Activated T-cell treated with anti-CD3 and anti-CD28 coated beads, Interleukin-2, amount 50 U/mL, for 1 hour (primary cell): ENCODE data around the gene ELP1.
"Not testable (repeated sequence)": the region's sequence is repeated elsewhere in the genome, so short reads cannot be mapped to it uniquely, and the experiment has no call there.

ENCODE experiments used
- DNase-seq: peaks from one replicate; pipeline ENCODE4 v3.0.0-alpha.2; 2020

Gene ELP1

DNA sequence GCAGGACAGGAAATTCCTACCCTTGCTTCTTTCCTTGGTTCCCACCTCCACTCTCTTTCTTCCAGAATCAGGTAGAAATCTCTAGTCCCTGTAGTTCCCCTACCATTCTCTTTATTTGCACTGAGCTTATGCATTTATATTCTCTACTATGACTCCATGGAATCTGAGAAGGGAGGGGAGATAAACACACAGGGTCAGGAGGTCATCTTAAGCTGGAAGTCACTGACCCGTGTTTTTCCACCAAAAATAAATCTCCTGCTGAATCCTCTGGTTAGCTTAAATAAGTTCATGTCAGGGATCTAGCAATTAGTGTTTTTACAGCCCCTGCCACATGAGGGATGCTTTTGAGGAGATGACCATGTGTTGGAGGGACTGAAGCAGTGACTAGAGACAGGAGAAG lies 81.8 kb downstream of the ELP1 start:
- DNase-seq: no peak

DNA sequence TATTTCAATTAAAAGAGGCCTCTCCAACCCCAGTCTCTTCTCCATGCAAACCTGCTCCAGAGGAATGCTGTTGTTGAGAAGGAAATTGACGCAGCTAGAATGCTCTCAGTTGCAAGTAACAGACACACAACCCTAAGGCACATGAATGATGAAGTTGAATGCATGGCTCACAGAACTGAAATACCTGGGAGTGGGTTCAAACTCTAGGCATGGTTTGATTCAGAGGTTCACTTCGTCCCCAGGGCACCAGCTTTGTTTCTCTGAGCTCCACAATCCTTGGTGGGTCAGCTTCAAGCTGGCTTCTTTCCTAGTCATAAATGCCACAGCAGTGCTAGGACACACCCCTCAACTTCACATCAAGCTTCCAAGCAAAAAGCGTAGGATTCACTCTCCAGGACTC lies 82.8 kb downstream of the ELP1 start:
- no peak for DNase-seq

GRCh38 chr9:108850293-108850897 lies 83.5 kb downstream of the ELP1 start:
- DNase-seq: no peak

- not testable (repeated sequence) for DNase-seq
Observed at GRCh38 chr9:108848296-108848695, 85.6 kb downstream of the ELP1 start.

DNA sequence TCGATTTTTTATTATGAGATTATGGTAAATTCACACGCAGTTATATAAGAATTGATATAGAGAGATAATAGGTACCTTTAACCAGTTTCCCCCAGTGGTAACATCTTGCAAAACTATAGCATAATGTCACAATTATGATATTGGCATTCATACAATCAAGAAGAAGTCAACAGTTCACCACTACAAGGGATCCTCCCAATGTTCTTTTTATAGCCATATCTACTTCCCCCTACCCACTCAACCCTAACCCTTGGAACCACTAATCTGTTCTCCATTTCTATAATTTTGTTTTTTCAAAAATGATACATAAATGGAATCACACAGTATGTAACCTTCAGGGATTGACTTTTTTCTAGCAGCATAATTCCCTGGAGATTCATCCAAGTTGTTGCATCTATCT lies 88.0 kb downstream of the ELP1 start:
- no peak for DNase-seq

- no peak for DNase-seq
Observed at GRCh38 chr9:108845507-108845906, 88.4 kb downstream of the ELP1 start.

DNA sequence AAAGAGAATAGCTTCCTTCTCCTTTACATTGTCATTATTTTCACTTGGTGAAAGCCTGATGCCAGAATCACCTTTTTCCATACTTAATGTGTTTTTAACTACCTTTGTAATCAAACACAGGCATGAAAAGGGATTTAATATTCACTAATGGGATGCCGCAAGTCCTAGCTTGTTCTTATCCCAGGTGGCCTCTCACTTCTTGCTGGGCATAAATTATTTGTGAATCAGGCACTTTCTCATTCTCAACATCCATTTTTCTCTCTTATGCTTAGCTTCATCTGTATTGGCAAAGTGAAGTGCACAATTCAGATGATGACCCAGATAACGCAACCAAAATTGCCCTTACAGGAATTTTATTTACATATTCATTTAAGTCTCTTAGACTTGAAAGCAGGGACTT lies 89.1 kb downstream of the ELP1 start:
- DNase-seq: no peak

DNA sequence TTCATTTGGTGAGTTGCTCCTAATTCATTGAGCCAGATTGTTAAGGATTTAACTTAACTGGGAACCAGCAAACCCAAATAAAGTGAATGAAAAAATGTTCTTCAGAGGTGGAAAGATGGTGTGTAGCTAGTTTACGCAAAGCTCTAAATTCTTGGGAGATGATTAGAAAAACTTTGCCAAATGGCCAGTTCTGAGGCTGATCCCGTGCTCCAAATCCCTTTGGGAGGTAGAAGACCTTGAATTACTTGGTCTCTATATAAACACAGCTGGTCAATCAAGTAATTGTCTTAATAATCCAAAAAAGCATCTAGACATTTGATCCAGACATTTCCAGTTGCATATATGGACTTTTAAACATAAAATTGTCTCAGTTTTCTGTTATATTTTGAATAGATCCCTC lies 89.5 kb downstream of the ELP1 start:
- DNase-seq: no peak

DNA sequence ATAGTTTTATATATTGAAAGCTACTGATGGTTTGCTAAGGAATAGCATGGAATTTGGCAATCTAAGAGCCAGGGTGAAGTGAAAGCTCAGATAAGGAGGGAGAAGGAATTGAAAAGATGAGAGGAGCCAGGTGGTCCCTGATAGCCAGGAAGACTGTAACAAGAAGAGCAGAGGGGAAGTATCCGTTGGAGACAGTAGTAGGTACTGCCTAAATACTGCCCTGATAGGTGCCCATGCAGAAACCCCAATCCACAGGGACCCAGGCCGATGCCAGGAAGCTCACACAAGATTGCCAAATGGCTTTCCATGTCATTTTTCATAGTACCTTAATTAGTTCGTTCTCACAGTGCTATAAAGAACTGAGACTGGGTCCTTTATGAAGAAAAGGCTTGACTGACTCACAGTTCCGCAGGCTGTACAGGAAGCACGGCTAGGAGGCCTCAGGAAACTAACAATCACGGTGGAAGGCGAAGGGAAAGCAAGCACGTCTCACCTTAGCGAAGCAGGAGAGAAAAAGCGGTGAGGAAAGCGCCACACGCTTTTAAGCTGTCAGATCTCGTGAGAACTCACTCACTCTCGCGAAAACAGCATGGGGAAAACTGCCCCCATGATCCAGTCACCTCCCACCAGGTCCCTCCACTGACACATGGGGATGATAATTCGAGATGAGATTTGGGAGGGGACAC lies 91.2 kb downstream of the ELP1 start:
- DNase-seq: no peak

DNA sequence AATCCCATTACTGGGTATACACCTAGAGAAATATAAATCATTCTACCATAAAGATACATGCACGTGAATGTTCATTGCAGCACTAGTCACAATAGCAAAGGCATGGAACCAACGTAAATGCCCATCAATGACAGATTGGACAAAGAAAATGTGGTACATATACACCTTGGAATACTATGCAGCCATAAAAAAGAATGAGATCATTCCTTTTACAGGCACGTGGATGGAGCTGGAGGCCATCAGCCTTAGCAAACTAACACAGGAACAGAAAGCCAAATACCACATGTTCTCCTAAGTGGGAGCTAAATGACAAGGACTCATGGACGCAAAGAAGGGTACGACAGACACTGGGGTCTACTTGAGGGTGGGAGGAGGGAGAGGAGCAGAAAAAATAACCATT lies 94.4 kb downstream of the ELP1 start:
- DNase-seq: not testable (repeated sequence)

- no peak for DNase-seq
Observed at GRCh38 chr9:108838017-108838416, 95.9 kb downstream of the ELP1 start.

GRCh38 chr9:108837530-108837929 lies 96.4 kb downstream of the ELP1 start:
- DNase-seq: no peak

- no peak for DNase-seq
Observed at GRCh38 chr9:108836781-108837180, 97.1 kb downstream of the ELP1 start.

- no peak for DNase-seq
Observed at GRCh38 chr9:108836319-108836718, 97.6 kb downstream of the ELP1 start.

GRCh38 chr9:108835831-108836230 lies 98.1 kb downstream of the ELP1 start:
- DNase-seq: no peak

- DNase-seq: no peak
Observed at GRCh38 chr9:108834959-108835665, 98.8 kb downstream of the ELP1 start.

DNA sequence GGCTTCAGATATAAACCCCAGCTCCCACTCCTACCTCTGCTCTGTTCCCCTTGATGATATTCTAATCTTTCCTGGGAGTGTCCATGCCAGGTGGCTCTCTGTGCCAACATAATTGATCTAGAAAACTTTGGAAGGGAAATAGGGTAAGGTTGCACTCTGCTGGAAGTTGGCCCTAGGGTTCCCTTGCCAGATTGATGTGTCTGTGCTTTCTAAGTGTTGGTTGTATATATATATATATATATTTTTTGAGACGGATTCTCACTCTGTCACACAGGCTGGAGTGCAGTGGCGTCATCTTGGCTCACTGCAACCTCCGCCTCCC lies 101.8 kb downstream of the ELP1 start:
- no peak for DNase-seq

DNA sequence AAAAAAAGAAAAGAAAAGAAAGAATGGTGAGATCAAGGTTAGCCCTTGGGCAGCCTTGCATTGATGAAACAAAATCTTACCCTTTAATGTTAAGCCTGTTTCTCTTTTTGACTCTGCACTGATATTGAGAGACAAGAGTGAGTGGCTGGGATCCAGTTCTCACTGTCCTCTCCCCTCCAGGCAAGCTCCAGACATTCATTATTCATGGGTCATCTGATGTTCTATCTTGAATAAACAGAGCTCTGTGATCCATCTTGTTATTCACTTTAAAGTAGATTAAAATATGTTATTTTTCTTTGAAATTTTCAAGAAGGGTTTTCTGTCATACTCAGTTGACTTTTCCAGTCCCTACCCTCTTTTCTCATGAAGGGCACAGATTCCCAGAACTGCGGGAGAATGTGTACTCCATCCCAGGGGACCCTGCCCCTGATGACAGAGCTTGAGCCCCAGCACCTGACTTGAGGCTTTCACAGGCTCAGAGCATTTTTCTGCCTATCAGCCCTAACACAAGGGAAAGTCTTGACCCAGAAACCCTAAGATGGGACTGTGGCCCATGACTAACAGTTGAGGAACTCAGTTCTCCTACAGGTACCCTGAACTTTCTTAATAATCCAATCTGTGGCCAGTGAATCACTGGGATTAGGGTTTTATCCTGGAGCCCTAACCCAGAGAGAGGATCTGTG lies 102.3 kb downstream of the ELP1 start:
- no peak for DNase-seq

DNA sequence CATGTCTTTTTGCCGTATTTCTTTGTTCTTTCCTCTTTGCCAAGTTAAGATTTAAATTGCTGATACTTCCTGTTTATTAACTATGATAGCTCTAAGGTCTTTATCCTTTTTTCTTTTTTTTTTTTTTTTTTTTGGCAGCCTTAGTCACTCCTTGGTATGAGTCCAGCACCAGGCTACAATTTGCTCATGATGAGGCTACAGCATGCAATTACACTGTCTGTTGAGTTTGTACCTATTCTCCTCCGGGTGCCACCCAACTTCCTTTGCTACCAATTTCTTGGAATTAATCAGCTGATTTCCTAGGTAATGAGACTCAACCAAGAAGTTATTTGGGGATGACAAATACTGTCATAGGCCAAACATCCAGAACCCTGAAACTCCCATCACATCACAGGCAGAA lies 103.7 kb downstream of the ELP1 start:
- DNase-seq: no peak

- DNase-seq: no peak
Observed at GRCh38 chr9:108823829-108824228, 110.1 kb downstream of the ELP1 start.
